Measurements from ENCODE around the gene CFAP210.
"Not testable (repeated sequence)": the region's sequence is repeated elsewhere in the genome, so short reads cannot be mapped to it uniquely, and the experiment has no call there.

GRCh38 chr2:169686825-169687224 lies 7.4 kb downstream of the CFAP210 start:
- not testable (repeated sequence) for TF ChIP-seq POLR2AphosphoS5, CTCF (IDR thresholded peaks at IDR 0.05)

Measured in breast epithelium (tissue), 3 donors.